ENCODE results near the gene TMEM266. TPM values are rescaled to one million over a fixed set of nuclear protein-coding genes. Genes with fewer than 3 reads are reported as not detected.
"Not testable (repeated sequence)": the region's sequence is repeated elsewhere in the genome, so short reads cannot be mapped to it uniquely, and the experiment has no call there.

The TMEM266 gene
- total and polyA plus RNA-seq, 3 donors from 2014 or later = 4.2 to 12.4 (median 6.0) TPM

- no peaks in the 10 kb centered on the region for H3K4me1 ChIP-seq
- DNase-seq = no peak
- H3K4me3 ChIP-seq = no peak overlapping the region
- intact Hi-C loops (cut with DNase I; ENCODE audit: low total_unique reads) = no loop called here
- TF ChIP-seq POLR2A (IDR thresholded peaks at IDR 0.05) (no peak), CTCF (IDR thresholded peaks at IDR 0.05) (no peak)
- no peaks in the 10 kb centered on the region for H3K9me3 ChIP-seq
- no peaks in the 10 kb centered on the region for H3K27me3 ChIP-seq
- WGBS, 2 donors = 67% methylated on average over 1 of the region's 1 CpG; no CpG with 5 or more reads in 1 of the 2 donors
- no peak overlapping the region for H3K27ac ChIP-seq
- no peaks in the 10 kb centered on the region for H3K36me3 ChIP-seq (ENCODE audit: low read depth, missing control alignments)
These were observed 21.3 kb upstream of the TMEM266 start for GRCh38 chr15:76038512-76038911.

GRCh38 chr15:76054201-76054600, 5.6 kb upstream of the TMEM266 start:
- H3K36me3 ChIP-seq (ENCODE audit: low read depth, missing control alignments); H3K27ac ChIP-seq; H3K9me3 ChIP-seq; H3K27me3 ChIP-seq; H3K4me3 ChIP-seq; intact Hi-C loops (cut with DNase I; ENCODE audit: low total_unique reads); DNase-seq; H3K4me1 ChIP-seq: not testable (repeated sequence)
- WGBS, 2 donors = 92 to 97% methylated on average over 9 to 10 of the region's 10 CpGs

GRCh38 chr15:76056931-76057330, 2.9 kb upstream of the TMEM266 start:
- no peaks in the 10 kb centered on the region for H3K4me1 ChIP-seq
- H3K9me3 ChIP-seq = no peaks in the 10 kb centered on the region
- intact Hi-C loops (cut with DNase I; ENCODE audit: low total_unique reads) = no loop called here
- no peaks in the 10 kb centered on the region for H3K36me3 ChIP-seq (ENCODE audit: low read depth, missing control alignments)
- WGBS, 2 donors = 18 to 23% methylated on average over 3 of the region's 3 CpGs
- TF ChIP-seq POLR2A (IDR thresholded peaks at IDR 0.05) (no peak), CTCF (IDR thresholded peaks at IDR 0.05) (no peak)
- H3K4me3 ChIP-seq = no peak overlapping the region
- H3K27ac ChIP-seq = no peak overlapping the region
- H3K27me3 ChIP-seq = no peaks in the 10 kb centered on the region
- DNase-seq = no peak

GRCh38 chr15:76057332-76058000, 2.3 kb upstream of the TMEM266 start:
- 2 to 3% methylated on average over 7 of the region's 7 CpGs for WGBS, 2 donors
- Histone ChIP-seq H3K27me3 (no peaks in the 10 kb centered on the region), H3K4me1 (no peaks in the 10 kb centered on the region), H3K4me3 (no peak overlapping the region), H3K9me3 (no peaks in the 10 kb centered on the region), H3K27ac (no peak overlapping the region), H3K36me3 (ENCODE audit: low read depth, missing control alignments) (no peaks in the 10 kb centered on the region)
- intact Hi-C loops (cut with DNase I; ENCODE audit: low total_unique reads) = no loop called here
- TF ChIP-seq CTCF (IDR thresholded peaks at IDR 0.05) (peak in 2 of 3 experiments; percentile 57 to 81), POLR2A (IDR thresholded peaks at IDR 0.05) (no peak)
- peak; percentile 43 for DNase-seq

- peak overlapping the region; percentile 58 to 68 for H3K4me3 ChIP-seq
- H3K36me3 ChIP-seq (ENCODE audit: low read depth, missing control alignments) = no peaks in the 10 kb centered on the region
- H3K27ac ChIP-seq = no peak overlapping the region
- no peak for TF ChIP-seq POLR2A (IDR thresholded peaks at IDR 0.05)
- TF ChIP-seq CTCF (IDR thresholded peaks at IDR 0.05) = no peak
- H3K9me3 ChIP-seq = no peaks in the 10 kb centered on the region
- WGBS, 2 donors = 7 to 10% methylated on average over 18 of the region's 18 CpGs
- no peaks in the 10 kb centered on the region for H3K4me1 ChIP-seq
- peak; percentile 21 for DNase-seq
- no peaks in the 10 kb centered on the region for H3K27me3 ChIP-seq
- intact Hi-C loops (cut with DNase I; ENCODE audit: low total_unique reads) = no loop called here
These were observed 968 bp upstream of the TMEM266 start for GRCh38 chr15:76058714-76059319.

Data from testis (tissue), 3 donors.